Prostate gland (tissue), 2 donors: Measurements from ENCODE around the gene DNA2. TPM values are rescaled to one million over a fixed set of nuclear protein-coding genes. Genes with fewer than 3 reads are reported as not detected.

Source experiments
- DNase-seq: peaks from one replicate; pipeline ENCODE4 v3.0.0-alpha.2; 2019; ENCODE audit warnings: low spot score
- H3K27ac ChIP-seq, 2 donors: fragments of 200-600 bp; sonication (generic); 2 replicates each; pipeline ENCODE4 v1.5.1; 2017 to 2019
- H3K27me3 ChIP-seq: fragments of 200-600 bp; sonication (generic); replicated peaks from 2 replicates; pipeline ENCODE4 v1.5.1; 2019; ENCODE audit not compliant: insufficient read depth
- H3K36me3 ChIP-seq, 2 donors: fragments of 200-600 bp; sonication (generic); 1 replicate in 1 of 2; 2 replicates in 1 of 2; pipeline versions ENCODE4 v1.5.1 to v1.8.1; 2017 to 2019
- H3K4me1 ChIP-seq: fragments of 200-600 bp; sonication (generic); replicated peaks from 2 replicates; pipeline ENCODE4 v1.5.1; 2019
- H3K4me3 ChIP-seq, 2 donors: fragments of 200-600 bp; sonication (generic); 2 replicates each; pipeline ENCODE4 v1.5.1; 2017 to 2019
- H3K9me3 ChIP-seq: fragments of 200-600 bp; sonication (generic); 2 replicates; pipeline ENCODE4 v1.5.1; 2017
- POLR2A ChIP-seq: fragments of 450-650 bp; IDR thresholded peaks from one replicate; pipeline ENCODE4 v1.6.1; 2016; ENCODE audit warnings: antibody characterized with exemption, mild to moderate bottlenecking
- POLR2AphosphoS5 ChIP-seq: sonication (generic); formaldehyde crosslinking; IDR thresholded peaks from one replicate; pipeline ENCODE4 v1.6.1; 2017; ENCODE audit warnings: antibody characterized with exemption
- WGBS: methylation state at CpG from one replicate; pipeline ENCODE4 v1.1.5; 2018; 5-methylcytosine and 5-hydroxymethylcytosine counted together
- intact Hi-C: fragments of 100-400 bp; cut with DNase I; formaldehyde crosslinking; loops from one replicate; pipeline ENCODE4 v1.14.2; 2022
- total RNA-seq, 2 donors: library from RNA; depleted of rRNA; stranded (reverse); fragments of >200 nt; gene quantifications; one replicate each; pipeline ENCODE4 v1.1.0, GENCODE V29; 2016
- TF ChIP-seq, protein P1 (sequence below), 4 experiments: fragments of 200-600 bp in 2 of 4; fragments of 450-650 bp in 2 of 4; sonication (generic) in 2 of 4; IDR thresholded peaks; 1 replicate in 3 of 4; 2 replicates in 1 of 4; pipeline ENCODE4 v1.5.1; 2016 to 2019; ENCODE audit warnings: antibody characterized with exemption in 4 of 4, mild to moderate bottlenecking in 2 of 4, moderate library complexity in 2 of 4

The DNA2 gene
- total RNA-seq, 2 donors from 2014 or later: 4.4 to 4.9 TPM

DNA sequence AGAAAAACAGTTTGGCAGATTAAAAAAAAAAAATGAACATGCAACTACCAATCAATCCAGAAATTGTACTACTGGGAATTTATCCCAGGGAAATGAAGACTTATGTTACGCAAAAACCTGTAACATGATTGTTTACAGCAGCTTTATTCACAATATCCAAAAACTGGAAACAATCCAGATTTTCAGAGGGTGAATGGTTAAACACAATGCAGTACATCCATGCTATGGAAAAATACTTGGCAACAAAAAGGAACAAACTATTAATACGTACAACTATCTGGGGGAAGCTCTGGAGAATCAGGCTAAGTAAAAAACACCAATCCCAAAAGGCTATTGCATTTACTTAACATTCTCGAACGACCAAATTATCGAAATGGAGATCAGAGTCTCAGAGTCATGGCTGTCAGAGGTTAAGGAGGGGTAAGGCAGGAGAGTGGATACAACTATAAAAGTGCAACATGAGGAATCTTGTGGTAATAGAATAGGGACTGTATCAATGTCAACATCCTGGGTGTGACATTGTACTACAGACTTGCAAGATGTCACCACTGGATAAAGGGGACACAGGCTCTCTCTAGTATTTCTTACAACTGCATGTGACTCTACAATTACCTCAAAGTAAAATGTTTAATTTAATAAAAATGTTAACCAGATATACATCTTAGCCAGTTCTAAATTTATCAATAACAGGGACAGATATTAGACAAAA, 43.2 kb downstream of the DNA2 start:
- 90% methylated on average over 5 of the region's 5 CpGs for WGBS
- Histone ChIP-seq H3K4me1 (no peaks in the 10 kb centered on the region), H3K36me3 (no peaks in the 10 kb centered on the region), H3K9me3 (no peaks in the 10 kb centered on the region), H3K4me3 (no peak overlapping the region), H3K27me3 (no peaks in the 10 kb centered on the region), H3K27ac (no peak overlapping the region)
- no peak for DNase-seq
- TF ChIP-seq POLR2AphosphoS5 (no peak), POLR2A (no peak)
- TF ChIP-seq, protein P1, sequence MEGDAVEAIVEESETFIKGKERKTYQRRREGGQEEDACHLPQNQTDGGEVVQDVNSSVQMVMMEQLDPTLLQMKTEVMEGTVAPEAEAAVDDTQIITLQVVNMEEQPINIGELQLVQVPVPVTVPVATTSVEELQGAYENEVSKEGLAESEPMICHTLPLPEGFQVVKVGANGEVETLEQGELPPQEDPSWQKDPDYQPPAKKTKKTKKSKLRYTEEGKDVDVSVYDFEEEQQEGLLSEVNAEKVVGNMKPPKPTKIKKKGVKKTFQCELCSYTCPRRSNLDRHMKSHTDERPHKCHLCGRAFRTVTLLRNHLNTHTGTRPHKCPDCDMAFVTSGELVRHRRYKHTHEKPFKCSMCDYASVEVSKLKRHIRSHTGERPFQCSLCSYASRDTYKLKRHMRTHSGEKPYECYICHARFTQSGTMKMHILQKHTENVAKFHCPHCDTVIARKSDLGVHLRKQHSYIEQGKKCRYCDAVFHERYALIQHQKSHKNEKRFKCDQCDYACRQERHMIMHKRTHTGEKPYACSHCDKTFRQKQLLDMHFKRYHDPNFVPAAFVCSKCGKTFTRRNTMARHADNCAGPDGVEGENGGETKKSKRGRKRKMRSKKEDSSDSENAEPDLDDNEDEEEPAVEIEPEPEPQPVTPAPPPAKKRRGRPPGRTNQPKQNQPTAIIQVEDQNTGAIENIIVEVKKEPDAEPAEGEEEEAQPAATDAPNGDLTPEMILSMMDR (IDR thresholded peaks at IDR 0.05): no peak
- intact Hi-C loops: no loop called here

GRCh38 chr10:68424454-68425014, 47.2 kb downstream of the DNA2 start:
- no peak for DNase-seq
- Histone ChIP-seq H3K27ac (no peak overlapping the region), H3K4me1 (no peaks in the 10 kb centered on the region), H3K27me3 (no peaks in the 10 kb centered on the region), H3K9me3 (no peaks in the 10 kb centered on the region), H3K4me3 (no peak overlapping the region), H3K36me3 (no peaks in the 10 kb centered on the region)
- intact Hi-C loops: no loop called here
- TF ChIP-seq, protein P1 (IDR thresholded peaks at IDR 0.05): no peak
- TF ChIP-seq POLR2AphosphoS5 (no peak), POLR2A (no peak)
- WGBS: 81% methylated on average over 20 of the region's 20 CpGs

DNA sequence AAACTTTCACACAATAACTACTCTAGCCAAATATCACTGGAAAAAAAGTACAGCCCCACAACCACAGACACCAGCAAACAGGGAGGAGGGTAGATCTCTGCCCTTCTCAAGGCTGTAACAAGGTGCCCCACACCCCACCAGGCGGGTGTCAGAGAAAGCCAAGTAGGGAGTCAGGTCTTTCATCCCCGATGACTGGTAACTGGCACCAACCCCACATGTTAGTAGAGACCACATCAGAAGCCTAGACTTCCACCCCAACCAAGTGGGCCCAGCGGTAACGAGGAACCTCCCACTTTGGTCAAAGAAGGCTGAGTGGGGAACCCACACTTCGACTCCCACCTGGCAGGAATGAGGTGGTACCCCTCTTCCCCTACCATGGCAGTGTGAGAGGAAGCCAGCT, 48.3 kb downstream of the DNA2 start:
- Histone ChIP-seq H3K27ac (no peak overlapping the region), H3K27me3 (no peaks in the 10 kb centered on the region), H3K4me3 (no peak overlapping the region), H3K9me3 (no peaks in the 10 kb centered on the region), H3K36me3 (no peaks in the 10 kb centered on the region), H3K4me1 (no peaks in the 10 kb centered on the region)
- no peak for DNase-seq
- TF ChIP-seq, protein P1 (IDR thresholded peaks at IDR 0.05): no peak
- no peak for TF ChIP-seq POLR2AphosphoS5
- TF ChIP-seq POLR2A: no peak
- WGBS: 86% methylated on average over 5 of the region's 5 CpGs
- intact Hi-C loops: no loop called here

DNA sequence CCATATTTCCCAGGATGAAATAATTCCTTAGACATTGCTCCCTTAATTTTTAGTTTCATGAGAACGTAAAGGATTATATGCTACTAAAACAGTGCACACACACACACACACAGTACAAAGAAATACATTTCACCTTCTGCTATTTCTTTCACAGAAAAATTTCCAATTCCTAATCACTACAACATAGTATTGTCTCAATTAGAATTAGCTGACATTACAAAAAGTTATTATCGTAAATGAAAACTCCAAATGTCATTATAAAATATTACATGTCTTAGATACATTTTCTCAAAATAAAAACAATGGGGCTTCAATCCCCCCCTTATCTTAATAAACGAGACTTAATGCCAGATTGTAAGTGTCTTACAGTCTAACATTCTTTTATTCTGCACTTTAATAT, 52.4 kb downstream of the DNA2 start:
- Histone ChIP-seq H3K9me3 (no peaks in the 10 kb centered on the region), H3K27ac (no peak overlapping the region), H3K36me3 (no peaks in the 10 kb centered on the region), H3K4me1 (no peaks in the 10 kb centered on the region), H3K27me3 (no peaks in the 10 kb centered on the region), H3K4me3 (no peak overlapping the region)
- intact Hi-C loops: no loop called here
- DNase-seq: no peak
- 94% methylated on average over 3 of the region's 3 CpGs for WGBS
- TF ChIP-seq, protein P1 (IDR thresholded peaks at IDR 0.05): no peak
- TF ChIP-seq POLR2A: no peak
- TF ChIP-seq POLR2AphosphoS5: no peak
